HG03575 (cell line): ENCODE measurements around the gene MAOA.
"Not testable (repeated sequence)": the region's sequence is repeated elsewhere in the genome, so short reads cannot be mapped to it uniquely, and the experiment has no call there.

Source experiments
- ATAC-seq: cut with Tn5 transposase; IDR thresholded peaks from one replicate; pipeline ENCODE4 v1.9.1; 2021; ENCODE audit not compliant: unreplicated experiment, insufficient number of reproducible peaks, low FRiP score; ENCODE audit errors: extremely low read depth

MAOA gene

DNA sequence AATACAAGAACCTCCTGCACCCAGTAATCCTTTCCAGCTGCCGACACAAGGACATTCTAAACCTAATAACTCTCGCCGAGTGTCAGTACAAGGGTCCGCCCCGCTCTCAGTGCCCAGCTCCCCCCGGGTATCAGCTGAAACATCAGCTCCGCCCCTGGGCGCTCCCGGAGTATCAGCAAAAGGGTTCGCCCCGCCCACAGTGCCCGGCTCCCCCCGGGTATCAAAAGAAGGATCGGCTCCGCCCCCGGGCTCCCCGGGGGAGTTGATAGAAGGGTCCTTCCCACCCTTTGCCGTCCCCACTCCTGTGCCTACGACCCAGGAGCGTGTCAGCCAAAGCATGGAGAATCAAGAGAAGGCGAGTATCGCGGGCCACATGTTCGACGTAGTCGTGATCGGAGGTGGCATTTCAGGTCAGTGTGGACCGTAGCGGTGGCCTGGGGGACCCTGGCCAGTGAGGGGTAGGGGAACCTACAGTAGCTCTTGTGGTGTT lies at the start of gene MAOA:
Gene MAOA (plus strand): TSS at position 295 of the 490 bp plus-strand sequence. CDS start 43 bp downstream, at position 338.
- no peak for ATAC-seq

DNA sequence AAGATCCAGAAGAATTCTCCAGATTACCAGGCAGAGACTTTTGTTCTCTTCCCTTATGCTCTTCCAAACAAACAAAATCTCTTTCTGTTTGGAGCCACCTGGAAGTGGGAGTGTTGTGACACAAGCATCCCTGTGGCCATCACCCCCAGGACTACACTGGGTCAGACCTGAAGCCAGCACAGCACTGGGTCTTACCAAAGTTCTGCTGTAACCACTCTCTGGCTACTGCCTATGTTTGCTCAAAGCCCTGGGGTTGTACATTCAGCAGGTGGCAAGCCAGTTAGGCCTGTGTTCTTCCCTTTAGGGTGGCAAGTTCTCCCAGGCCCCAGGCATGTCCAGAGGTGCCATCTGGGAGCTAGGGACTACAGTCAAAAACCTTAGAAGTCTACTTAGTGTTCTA lies 43.7 kb upstream of the MAOA start:
- ATAC-seq: no peak

DNA sequence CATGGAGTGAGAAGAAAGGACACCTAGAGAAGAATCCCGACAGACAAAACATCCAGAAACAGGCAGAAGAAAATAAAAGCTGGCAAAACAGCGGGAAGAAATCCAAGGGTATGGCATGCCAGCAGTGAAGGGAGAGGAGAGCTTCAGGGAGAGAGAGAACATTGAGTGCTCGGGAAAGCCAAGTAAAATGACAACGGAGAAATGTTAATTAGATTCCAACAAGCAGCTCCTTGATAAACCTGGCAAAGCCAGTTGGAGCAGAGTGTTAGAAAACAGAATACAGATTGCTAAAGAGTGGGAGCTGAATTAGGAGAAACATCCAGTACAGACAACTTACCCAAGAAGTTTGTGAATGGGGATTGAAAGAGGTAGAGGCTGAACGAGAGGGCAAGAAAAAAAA lies 40.4 kb upstream of the MAOA start:
- ATAC-seq: no peak

DNA sequence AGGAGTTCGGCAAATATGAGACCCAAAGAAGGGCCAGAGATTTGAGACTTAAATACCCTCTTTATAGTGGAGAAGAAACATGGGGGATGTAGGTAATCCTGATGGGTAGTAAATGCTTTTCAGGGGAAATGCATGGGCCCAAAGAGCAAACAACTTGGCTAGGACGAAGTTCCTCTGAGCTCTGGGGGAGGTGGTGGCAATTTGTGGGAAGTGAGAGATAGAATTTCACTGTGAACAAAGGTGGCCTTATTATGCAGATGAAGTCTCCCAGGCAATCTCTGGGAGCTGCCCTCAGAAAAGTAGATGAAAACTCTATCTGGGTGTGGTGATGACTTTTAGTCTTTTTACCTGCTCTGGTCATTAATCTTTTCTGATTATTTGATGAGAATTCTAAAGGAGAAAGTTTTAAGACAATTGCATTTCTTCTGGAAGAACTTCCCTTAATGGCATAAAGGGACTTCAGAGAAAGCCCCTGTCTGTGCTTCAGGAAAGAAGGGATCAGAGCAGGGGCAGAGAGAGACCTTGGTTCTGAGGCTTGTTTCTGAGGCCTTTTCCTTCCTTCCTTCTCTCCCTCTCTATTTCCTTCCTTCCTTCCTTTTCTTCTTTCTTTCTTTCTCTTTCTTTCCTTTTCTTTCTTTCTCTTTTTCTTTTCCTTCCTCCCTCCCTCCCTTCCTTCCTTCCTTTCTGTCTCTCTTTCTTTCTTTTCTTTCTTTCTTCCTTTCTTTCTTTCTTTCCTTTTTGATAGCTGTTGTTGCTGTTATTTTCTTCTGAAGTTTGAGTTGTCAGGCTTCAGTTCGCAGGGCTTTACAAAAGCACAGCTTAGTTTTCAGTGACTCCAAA lies 37.5 kb upstream of the MAOA start:
- ATAC-seq: no peak

DNA sequence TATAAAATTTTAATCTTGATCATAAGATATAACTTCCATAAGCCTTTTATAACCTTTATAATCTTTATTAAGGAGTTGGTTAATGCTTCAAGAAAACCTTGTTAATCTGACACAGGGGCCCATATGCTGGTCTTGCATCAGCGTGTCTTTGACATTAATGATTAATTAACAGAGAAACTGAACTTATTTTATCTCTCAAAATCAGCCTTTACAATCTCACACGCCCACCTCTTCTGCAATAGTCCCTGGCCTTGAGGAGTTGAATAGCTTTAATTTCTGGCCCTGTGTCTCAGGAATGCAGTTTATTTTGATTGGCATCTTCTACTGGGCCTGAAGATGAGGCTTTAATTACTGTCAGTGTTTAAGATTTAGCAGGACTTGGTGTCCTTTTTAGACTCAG lies 36.2 kb upstream of the MAOA start:
- ATAC-seq: not testable (repeated sequence)

DNA sequence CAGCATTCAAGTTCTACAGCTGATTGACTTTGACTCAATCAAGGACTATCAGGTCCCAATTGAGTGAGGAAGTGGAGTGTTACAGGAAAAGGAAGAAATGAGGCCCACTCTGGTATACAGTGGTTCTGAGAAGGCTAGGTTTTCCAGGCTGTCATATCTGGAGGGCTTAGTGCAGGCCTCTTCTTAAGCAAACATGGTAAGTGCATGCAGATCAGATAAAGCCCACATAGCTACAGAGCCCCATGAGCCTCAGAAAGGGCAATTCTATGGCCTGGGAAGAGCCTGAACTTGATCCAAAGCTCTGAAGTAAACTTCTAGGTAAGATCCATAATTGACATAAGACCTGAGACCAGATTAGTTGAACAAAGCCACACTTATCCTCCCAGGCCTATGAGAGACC lies 29.0 kb upstream of the MAOA start:
- ATAC-seq: no peak

DNA sequence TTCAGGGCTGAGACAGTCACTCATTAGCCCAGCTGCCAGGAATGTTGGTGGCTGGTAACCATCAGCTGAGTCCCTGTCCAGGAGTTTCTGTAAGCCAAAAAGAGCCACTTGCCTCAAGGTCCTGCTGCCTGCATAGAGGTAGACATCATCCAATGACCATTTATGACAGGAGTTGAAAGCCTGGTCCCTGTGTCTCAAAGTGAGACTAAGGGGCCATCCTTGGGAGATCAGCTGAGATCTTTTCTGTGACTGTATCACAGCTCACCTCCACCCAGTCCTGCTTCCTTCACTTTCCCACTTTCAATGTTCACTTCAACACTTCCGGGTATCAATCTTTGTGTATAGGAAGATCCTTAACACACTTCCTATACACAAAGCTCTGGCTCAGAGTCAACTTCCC lies 28.4 kb upstream of the MAOA start:
- ATAC-seq: no peak

DNA sequence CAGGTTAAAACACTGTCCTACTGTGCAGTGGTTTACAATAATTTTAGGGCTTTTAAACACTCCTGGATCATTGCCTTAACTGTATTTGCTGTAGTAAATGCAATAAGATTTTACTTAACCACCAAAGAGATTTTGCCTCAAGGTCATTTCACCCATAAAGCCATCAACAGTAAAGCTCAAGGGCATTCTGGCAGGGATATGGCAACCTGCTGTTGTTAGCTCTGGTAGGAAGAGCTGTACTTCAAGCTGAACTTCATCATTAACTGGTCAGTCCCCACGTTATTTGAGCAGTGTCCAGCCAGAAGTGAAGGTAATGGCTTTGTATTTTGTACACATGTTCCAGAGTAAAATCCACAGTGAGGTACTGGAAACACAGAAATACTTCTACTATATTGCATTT lies 26.9 kb upstream of the MAOA start:
- ATAC-seq: no peak

DNA sequence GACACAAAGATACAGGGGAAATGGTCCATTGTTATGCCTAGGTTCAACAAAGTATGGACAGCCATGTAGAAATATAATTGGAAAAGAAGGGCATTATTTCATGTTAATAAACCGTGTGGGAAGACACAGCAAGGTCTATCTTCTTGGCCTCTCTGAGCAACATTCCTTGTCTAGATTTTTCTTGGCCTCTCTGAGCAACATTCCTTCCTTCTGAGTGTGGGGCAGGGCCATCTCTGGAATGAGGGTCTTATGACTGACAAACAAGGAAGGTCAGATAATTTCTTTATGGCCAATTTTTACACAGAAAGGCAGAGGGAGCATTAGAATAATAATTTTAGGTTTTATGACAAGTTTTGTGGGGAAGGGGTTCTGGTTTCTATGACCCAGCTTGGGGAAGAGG lies 24.3 kb upstream of the MAOA start:
- no peak for ATAC-seq

DNA sequence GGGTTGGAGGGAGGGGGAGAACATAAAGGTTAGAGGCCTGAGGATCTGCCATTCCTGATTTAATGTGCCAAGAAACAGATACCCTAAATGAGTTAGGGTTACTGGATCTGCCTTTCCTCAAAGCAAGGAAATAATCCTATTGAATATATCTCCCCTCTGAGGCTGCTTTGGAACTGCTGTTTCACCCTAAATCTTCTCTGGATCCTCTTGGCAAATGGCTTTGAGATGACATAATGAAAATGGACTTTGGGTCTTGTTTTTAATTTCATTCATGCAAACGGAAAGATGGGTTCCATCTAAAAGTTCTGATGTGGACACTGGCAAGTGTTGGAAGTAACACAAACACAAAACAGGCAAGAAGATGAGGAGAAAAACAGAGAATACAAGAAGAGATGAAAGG lies 23.0 kb upstream of the MAOA start:
- ATAC-seq: no peak

DNA sequence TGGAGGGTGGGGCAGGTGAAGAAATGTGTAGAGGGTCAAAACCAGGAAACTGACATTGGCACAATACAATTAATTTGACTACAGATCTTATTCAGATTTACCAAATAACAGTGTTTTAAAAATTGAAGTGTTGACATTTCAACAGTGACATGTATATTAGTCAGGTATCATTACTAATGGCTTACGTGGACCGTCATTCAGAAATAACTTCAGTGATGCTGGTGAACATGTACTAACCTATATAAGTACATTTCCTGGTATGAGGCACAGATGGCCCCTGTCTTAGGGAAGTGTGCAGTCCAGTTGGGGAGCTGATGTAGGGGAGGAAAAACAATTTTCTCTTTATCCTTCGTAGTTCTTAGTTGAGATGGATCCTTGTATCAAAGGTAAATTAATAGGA lies 22.3 kb upstream of the MAOA start:
- ATAC-seq: no peak

DNA sequence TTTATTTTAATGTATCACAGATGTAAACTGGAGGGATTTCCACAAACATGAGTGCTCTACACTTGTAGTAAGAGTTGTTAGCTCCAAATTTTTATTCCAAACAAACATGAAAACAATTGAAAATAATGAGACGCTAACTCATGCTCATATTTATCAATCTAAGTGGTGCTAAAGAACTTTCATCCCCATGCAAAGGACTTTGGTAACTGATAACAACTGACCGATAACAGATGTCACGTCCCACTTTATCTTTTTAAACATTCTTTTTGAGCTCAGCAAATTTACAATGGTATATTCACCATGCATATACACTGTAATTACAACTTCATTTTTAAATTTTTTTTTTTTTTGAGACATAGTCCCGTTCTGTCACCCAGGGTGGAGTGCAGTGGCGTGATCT lies 15.6 kb upstream of the MAOA start:
- no peak for ATAC-seq

DNA sequence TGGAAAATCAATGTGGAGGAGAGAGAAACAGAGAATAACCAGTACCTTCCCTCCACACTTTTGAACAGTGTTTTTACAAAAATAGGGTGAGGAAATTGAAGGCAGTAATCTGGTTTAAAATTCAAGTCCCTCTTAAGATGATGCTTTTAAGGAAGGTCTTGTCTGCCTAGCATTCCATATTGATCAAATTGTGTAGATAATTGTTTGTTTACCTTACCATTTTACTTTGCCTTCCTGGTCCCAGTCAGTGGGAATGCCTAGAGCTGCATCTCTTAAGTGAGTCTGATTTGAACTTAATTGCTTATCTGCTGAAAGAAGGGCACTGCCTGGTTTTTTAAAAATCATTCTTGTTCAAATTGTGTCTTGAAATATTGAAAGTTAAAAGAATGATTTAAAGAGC lies 14.4 kb upstream of the MAOA start:
- ATAC-seq: no peak

DNA sequence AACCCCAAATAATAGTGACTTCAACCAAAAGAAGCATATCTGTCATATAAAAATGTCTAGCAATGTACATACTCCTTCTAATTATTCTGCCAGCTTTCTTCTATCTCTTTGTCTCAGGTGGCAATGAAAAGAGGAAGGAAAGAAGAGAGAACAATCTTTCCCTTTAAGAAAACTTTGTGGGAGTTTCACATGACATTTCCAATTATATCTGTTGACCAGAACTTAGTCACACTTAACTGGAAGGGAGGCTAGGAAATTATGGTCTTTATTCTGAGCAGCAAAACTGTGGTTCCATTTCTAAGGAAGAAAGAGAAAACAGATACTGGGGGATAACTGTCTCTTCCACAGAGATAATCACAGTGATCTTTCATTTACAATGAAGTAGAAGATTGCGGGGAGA lies 12.9 kb upstream of the MAOA start:
- ATAC-seq: no peak

DNA sequence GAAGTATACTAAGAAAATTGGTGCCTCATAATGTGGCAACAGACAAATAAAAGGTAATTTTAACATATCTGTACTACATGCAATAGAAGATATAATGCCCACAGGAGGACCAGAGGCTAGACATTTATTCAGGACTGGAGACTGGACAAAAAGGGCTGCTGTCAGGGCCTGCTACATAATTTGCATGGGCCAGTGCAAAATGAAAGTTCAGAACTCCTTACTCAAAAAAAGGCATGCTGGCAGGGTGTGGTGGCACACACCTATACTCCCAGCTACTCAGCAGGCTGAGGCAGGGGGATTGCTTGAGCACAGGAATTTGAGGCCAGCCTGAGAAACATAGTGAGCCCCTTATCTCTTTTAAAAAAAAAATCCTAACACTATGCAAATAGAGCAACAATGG lies 12.4 kb upstream of the MAOA start:
- no peak for ATAC-seq

DNA sequence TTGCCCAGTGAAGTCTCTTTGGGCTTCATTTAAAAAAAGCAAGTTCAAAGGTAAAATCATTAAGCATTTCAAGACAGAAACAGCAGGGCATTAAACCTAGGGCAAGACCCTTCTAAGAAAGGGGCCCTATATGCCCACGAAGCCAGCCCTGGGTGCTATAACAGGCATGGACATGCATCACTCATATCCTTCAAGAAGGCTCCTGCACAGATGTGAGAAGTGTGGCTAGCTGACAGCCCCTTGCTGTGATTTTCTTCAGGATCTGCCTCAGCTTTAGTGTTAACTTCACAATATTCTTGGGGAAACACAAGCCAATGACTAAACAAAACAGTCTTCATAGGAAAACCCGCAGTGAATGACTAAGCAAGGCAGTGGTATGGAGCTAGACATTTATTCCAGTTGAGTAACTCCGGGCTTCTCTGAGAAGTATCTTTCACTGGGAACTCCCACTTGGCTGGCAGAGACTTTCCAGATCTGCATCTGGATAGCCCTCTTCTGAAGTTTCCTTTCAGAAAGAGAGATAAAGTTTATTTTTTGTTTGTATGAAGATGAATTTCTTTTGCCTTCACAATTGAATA lies 11.9 kb upstream of the MAOA start:
- no peak for ATAC-seq

DNA sequence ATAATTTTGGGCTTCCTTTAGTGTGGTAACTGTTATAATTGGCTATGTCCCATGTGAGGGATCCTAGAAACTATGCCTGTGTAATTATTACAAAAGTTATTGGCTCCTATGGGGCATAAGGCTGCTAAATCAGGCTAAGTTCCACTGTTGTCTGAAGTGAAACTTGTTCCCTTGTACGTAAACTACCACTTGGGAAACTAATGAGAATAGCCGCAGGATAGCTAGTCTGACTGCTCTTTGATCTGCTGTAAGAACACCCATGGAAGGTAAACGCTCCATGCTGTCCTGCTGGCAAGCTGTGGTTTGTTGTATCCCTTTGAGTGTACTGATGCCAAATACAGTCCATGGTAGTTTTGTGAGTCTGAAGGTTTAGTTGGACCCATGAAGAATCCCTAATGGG lies 9.3 kb upstream of the MAOA start:
- no peak for ATAC-seq

DNA sequence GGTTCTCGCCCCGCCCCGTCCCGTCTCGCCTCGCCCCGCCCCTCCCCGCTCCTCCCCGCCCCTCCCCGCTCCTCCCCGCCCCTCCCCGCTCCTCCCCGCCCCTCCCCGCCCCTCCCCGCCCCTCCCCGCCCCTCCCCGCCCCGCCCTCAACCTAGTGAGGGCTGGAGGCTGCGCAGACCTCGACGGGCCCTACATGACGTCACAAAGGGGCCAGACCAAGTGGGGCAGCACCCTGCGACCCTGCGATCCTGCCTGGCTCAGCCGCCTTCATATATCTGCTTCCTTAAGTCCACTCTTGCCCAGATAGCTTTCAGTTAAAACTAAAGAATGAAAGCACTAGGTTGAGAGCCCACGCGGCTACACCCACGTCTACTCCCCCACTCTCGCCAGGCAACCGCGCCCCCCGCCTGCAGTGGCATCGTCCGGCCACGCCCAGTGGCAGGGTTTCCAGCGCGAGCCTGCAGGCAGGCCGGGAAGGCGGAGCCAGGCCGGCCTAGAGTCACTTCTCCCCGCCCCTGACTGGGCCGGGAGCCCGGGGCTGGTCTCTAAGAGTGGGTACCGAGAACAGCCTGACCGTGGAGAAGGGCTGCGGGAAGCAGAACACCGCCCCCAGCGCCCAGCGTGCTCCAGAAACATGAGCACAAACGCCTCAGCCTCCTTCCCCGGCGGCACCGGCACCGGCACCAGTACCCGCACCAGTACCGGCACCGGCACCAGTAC lies 1.5 kb upstream of the MAOA start:
- ATAC-seq: peak; percentile 74

DNA sequence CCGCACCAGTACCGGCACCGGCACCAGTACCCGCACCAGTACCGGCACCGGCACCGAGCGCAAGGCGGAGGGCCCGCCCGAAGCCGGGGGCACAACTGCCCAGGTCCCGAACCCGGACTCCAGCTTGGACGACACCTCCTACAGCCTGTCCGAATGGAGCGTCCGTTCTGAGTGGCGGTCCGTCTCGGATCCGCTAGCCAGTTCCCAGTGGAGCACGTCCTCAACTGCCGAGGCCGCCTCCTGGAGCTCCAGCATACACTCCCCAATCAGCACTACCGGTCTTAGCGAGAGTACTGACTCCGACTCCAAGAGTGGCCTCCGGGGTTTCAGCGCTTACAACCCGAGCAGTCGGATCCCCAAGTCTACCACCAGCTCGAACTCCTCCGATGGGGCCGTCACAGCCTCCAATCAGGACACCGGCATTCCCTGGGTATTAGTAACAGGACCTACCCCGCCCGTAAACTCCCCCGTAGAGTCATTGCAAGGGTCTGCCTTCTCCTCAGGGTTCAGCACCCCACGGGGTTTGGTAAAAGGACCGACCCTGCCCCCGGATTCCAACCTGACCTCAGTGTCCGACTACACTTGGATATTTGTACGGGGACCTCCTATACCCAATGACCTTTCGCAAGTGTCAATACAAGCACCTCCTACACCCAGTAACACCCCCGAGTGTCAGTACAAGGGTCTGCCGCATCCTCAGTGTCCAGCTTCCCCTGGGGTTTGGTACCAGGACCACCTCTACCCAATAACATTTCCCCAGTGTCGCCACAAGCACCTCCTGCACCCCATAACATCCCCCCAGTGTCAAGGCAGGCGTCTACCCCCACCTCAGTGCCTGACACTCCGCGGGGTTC lies 721 bp upstream of the MAOA start:
- ATAC-seq: no peak
